Adrenal gland (tissue), 5 donors: ENCODE results near the gene GID4.

Experiments used
- CTCF ChIP-seq, 6 experiments: fragments of 450-650 bp in 4 of 6; fragments of 200-600 bp in 2 of 6; sonication (generic) in 1 of 6; IDR thresholded peaks; 1 replicate in 5 of 6; 2 replicates in 1 of 6; pipeline versions ENCODE4 v1.5.1 to v1.8.0; 2016 to 2021; ENCODE audit warnings: antibody characterized with exemption in 6 of 6, mild to moderate bottlenecking in 2 of 6, moderate library complexity in 1 of 6
- POLR2A ChIP-seq, 2 donors: fragments of 450-650 bp; IDR thresholded peaks; one replicate each; pipeline ENCODE4 v1.6.1; 2017; ENCODE audit warnings: antibody characterized with exemption in 2 of 2, mild to moderate bottlenecking in 2 of 2, moderate library complexity in 1 of 2
- donor health status: DM: no; HTN: no; CAD: no.

DNA sequence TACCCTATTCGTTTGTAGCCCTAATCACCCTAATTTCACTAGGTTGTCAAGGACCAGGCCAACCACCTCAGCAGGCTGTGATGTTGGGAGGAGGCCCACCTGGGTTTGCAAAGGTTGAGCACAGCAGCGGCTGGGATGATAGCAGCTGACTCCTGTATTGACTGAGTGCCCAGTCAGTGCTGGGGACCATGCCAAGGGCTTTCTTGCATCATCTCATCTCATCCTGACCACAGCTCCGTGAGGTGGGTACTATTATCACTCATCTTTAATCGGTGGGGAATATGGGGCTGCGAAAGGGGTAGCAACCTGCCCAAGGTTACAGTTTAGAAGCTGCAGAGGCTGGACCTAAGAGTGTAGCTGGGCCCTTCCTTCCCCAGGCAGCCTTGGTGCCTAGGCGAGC, 11.9 kb upstream of the GID4 start:
- no peak for TF ChIP-seq CTCF (IDR thresholded peaks at IDR 0.05)
- no peak for TF ChIP-seq POLR2A (IDR thresholded peaks at IDR 0.05)
